ENCODE results near the gene C19orf67.

Gene C19orf67

DNA sequence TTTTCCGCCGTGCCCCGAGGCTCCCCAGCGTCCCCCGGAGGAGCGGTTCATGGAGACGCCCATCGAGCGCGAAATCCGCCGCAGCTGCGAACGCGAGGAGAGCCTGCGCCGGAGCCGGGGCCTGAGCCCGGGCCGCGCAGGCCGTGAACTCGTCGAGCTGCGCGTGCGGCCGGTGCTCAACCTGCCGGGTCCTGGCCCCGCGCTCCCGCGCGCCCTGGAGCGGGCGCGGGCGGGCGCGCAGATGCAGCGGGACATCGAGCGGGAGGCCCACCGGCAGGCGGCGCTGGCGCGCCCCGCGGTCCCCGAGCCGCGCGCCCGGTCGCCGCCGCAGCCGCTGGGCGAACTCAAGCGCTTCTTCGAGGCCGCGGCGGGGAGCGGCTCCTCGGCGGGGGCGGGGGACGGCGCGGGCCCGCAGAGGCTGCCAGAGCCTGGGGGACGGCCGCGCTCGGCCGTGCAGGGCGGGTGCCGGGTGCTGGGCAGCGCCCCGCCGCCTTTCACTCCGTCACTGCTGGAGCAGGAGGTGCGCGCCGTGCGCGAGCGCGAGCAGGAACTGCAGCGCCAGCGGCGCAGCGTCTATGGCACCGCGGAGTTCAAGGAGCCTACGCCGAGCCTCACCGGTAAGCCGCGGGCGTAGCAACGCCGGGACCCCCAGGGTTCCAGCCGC lies 12.2 kb downstream of the C19orf67 start:
- Mint-ChIP-seq H3K27me3 (ENCODE audit: low read depth, poor library complexity) (peaks cover 57% of the 10 kb centered on the region), H3K36me3 (ENCODE audit: low read depth) (no peaks in the 10 kb centered on the region), H3K4me1 (peaks cover 14% of the 10 kb centered on the region), H3K4me3 (peak overlapping the region; percentile 96), H3K9me3 (no peaks in the 10 kb centered on the region), H3K27ac (no peak overlapping the region)
- DNase-seq: peak; percentile 88
- TF ChIP-seq, protein P1, sequence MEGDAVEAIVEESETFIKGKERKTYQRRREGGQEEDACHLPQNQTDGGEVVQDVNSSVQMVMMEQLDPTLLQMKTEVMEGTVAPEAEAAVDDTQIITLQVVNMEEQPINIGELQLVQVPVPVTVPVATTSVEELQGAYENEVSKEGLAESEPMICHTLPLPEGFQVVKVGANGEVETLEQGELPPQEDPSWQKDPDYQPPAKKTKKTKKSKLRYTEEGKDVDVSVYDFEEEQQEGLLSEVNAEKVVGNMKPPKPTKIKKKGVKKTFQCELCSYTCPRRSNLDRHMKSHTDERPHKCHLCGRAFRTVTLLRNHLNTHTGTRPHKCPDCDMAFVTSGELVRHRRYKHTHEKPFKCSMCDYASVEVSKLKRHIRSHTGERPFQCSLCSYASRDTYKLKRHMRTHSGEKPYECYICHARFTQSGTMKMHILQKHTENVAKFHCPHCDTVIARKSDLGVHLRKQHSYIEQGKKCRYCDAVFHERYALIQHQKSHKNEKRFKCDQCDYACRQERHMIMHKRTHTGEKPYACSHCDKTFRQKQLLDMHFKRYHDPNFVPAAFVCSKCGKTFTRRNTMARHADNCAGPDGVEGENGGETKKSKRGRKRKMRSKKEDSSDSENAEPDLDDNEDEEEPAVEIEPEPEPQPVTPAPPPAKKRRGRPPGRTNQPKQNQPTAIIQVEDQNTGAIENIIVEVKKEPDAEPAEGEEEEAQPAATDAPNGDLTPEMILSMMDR (IDR thresholded peaks at IDR 0.05): no peak

DNA sequence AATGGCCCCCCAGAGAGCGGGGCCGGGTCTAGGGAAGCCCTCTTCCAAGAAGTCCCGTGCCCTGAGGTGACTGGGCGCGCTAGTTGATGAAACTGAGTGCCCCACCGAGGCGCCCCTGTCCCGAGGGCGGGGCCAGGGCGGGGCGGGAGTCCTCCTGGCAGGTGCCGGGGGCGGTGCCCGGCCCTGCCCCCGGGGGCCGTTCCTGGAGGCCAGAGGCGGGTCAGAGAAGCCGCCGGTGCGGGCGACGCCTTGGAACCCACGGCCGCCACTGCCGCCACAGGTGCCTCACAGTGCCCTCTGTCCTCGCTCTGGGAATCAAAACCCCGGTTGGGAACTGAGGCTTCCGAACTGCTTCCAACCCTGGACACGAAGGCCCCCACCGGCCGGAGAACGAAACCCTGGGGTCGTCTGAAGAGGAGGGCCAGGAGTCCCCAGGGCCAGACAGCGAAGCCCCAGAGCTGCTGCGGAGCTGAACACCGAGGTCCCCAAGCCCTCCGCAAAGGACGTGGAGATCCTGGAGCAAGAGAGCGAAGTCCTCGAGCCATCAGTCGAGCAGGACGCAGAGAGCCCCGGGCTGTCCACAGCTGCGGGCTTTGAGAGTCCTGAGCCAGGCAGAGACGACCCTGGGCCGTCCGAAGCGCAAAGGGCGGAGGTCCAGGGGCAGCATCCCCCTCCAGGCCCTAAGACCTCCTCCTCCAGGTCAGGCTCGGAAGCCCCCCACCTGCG lies 12.9 kb downstream of the C19orf67 start, which contains the start of gene MISP3:
Gene MISP3 (plus strand): TSS at position 252 of the 726 bp plus-strand sequence. CDS start 524 bp downstream, outside the sequence.
- peak within 1 kb of the TSS; percentile 96 for H3K4me3 Mint-ChIP-seq
- peaks cover 14% of the 10 kb centered on the region for H3K4me1 Mint-ChIP-seq
- peak; percentile 37 for DNase-seq
- no peaks in the 10 kb centered on the region for H3K9me3 Mint-ChIP-seq
- peaks cover 56% of the 10 kb centered on the region for H3K27me3 Mint-ChIP-seq (ENCODE audit: low read depth, poor library complexity)
- no peaks in the 10 kb centered on the region for H3K36me3 Mint-ChIP-seq (ENCODE audit: low read depth)
- TF ChIP-seq, protein P1 (IDR thresholded peaks at IDR 0.05): no peak
- H3K27ac Mint-ChIP-seq: no peak within 1 kb of the TSS

DNA sequence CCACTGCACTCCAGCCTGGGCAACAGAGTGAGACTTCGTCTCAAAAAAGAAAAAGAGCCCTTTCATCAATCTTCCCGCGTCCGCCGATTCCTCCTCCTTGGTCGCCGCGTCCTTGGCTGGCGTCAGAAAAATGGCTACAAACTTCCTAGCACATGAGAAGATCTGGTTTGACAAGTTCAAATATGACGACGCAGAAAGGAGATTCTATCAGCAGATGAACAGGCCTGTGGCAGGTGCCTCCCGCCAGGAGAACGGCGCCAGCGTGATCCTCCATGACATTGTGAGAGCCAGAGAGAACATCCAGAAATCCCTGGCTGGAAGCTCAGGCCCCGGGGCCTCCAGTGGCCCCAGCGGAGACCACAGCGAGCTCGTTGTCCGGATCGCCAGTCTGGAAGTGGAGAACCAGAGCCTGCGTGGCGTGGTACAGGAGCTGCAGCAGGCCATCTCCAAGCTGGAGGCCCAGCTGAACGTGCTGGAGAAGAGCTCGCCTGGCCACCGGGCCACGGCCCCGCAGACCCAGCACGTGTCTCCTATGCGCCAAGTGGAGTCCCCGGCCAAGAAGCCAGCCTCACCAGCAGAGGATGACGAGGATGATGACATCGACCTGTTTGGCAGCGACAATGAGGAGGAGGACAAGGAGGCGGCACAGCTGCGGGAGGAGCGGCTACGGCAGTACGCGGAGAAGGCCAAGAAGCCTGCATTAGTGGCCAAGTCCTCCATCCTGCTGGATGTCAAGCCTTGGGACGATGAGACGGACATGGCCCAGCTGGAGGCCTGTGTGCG lies 15.1 kb downstream of the C19orf67 start:
- TF ChIP-seq, protein P1 (IDR thresholded peaks at IDR 0.05): no peak
- Mint-ChIP-seq H3K9me3 (no peaks in the 10 kb centered on the region), H3K27ac (no peak overlapping the region), H3K4me3 (no peak overlapping the region), H3K4me1 (peaks cover 14% of the 10 kb centered on the region), H3K27me3 (ENCODE audit: low read depth, poor library complexity) (peaks cover 60% of the 10 kb centered on the region), H3K36me3 (ENCODE audit: low read depth) (no peaks in the 10 kb centered on the region)
- no peak for DNase-seq

DNA sequence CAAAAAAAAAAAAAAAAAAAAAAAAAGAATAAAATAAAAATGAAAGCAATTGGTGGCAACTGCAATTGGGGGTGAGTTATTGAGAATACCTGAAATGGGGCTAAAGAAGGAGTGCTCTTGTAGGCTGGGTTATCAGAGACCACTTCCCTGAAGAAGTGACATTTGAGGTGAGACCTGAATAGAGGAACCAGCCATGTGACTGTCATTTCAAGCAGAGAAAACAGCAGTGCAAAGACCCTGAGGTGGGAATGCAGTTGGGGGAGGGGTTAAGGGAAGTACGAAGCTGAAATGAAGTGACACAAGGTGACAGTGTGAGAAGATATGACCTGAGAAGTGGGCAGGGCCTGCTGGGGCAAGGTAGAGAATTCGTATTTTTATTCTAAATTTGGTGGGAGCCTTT lies 19.4 kb downstream of the C19orf67 start:
- peaks cover 56% of the 10 kb centered on the region for H3K27me3 Mint-ChIP-seq (ENCODE audit: low read depth, poor library complexity)
- H3K4me1 Mint-ChIP-seq: peaks cover 4% of the 10 kb centered on the region
- TF ChIP-seq, protein P1 (IDR thresholded peaks at IDR 0.05): no peak
- no peak overlapping the region for H3K27ac Mint-ChIP-seq
- no peaks in the 10 kb centered on the region for H3K9me3 Mint-ChIP-seq
- no peak overlapping the region for H3K4me3 Mint-ChIP-seq
- H3K36me3 Mint-ChIP-seq (ENCODE audit: low read depth): no peaks in the 10 kb centered on the region
- DNase-seq: no peak

DNA sequence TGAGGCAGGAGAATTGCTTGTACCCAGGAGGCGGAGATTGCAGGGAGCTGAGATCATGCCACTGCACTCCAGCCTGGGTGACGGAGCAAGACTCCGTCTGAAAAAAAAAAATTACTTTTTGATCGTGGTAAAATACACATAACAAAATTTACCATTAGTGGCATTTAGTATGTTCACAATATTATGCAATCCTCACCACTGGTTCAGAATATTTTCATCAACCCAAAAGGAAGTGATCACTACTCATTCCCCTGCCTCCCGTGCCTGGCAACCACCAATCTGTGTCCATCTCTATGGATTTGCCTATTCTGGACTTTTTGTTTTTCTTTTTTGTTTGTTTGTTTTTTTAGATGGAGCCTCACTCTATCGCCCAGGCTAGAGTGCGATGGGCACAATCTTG lies 22.5 kb downstream of the C19orf67 start:
- peaks cover 71% of the 10 kb centered on the region for H3K27me3 Mint-ChIP-seq (ENCODE audit: low read depth, poor library complexity)
- H3K36me3 Mint-ChIP-seq (ENCODE audit: low read depth): no peaks in the 10 kb centered on the region
- TF ChIP-seq, protein P1 (IDR thresholded peaks at IDR 0.05): no peak
- H3K4me1 Mint-ChIP-seq: peaks cover 18% of the 10 kb centered on the region
- no peak overlapping the region for H3K4me3 Mint-ChIP-seq
- no peak for DNase-seq
- H3K9me3 Mint-ChIP-seq: no peaks in the 10 kb centered on the region
- no peak overlapping the region for H3K27ac Mint-ChIP-seq

Data from nephron progenitor cell (in vitro differentiated cells).